Cardiac fibroblast (primary cell): ENCODE measurements around the gene PCCA.
"Not testable (repeated sequence)": the region's sequence is repeated elsewhere in the genome, so short reads cannot be mapped to it uniquely, and the experiment has no call there.

ENCODE experiments used
- DNase-seq, 2 donors: peaks; one replicate each; pipeline versions ENCODE4 v3.0.0 to v3.0.0-alpha.2; 2010; ENCODE audit warnings: low read depth in 2 of 2
- H3K4me3 ChIP-seq, 2 donors: replicated peaks in 1 of 2; 1 replicate in 1 of 2; 2 replicates in 1 of 2; pipeline ENCODE4 v1.5.1; 2011; ENCODE audit warnings: low read depth in 2 of 2, low read length in 2 of 2, mild to moderate bottlenecking in 2 of 2, moderate library complexity in 1 of 2
- CTCF ChIP-seq: IDR thresholded peaks from one replicate; pipeline ENCODE4 v1.5.1; 2011; ENCODE audit warnings: low read depth, mild to moderate bottlenecking, low read length, inconsistent platforms

PCCA gene

GRCh38 chr13:100305398-100305797 lies 216.5 kb downstream of the PCCA start:
- no peak for TF ChIP-seq CTCF
- DNase-seq, result no peak
- H3K4me3 ChIP-seq, result no peak overlapping the region

- no peak overlapping the region for H3K4me3 ChIP-seq
- TF ChIP-seq CTCF, result no peak
- DNase-seq, result no peak
Observed at GRCh38 chr13:100306030-100306429, 217.1 kb downstream of the PCCA start.

- H3K4me3 ChIP-seq, result no peak overlapping the region
- no peak for DNase-seq
- TF ChIP-seq CTCF, result no peak
Observed at GRCh38 chr13:100306434-100306999, 217.6 kb downstream of the PCCA start.

GRCh38 chr13:100314132-100314910 lies 225.4 kb downstream of the PCCA start:
- TF ChIP-seq CTCF, result no peak
- no peak for DNase-seq
- H3K4me3 ChIP-seq, result no peak overlapping the region

- no peak for TF ChIP-seq CTCF
- no peak for DNase-seq
- H3K4me3 ChIP-seq, result no peak overlapping the region
Observed at GRCh38 chr13:100315522-100315921, 226.6 kb downstream of the PCCA start.

- H3K4me3 ChIP-seq, DNase-seq: not testable (repeated sequence)
Observed at GRCh38 chr13:100318473-100318872, 229.6 kb downstream of the PCCA start.

GRCh38 chr13:100323937-100324336 lies 235.0 kb downstream of the PCCA start:
- no peak for DNase-seq
- no peak for TF ChIP-seq CTCF
- H3K4me3 ChIP-seq, result no peak overlapping the region
